ENCODE measurements around the gene SFI1.

- TF ChIP-seq, protein P1, sequence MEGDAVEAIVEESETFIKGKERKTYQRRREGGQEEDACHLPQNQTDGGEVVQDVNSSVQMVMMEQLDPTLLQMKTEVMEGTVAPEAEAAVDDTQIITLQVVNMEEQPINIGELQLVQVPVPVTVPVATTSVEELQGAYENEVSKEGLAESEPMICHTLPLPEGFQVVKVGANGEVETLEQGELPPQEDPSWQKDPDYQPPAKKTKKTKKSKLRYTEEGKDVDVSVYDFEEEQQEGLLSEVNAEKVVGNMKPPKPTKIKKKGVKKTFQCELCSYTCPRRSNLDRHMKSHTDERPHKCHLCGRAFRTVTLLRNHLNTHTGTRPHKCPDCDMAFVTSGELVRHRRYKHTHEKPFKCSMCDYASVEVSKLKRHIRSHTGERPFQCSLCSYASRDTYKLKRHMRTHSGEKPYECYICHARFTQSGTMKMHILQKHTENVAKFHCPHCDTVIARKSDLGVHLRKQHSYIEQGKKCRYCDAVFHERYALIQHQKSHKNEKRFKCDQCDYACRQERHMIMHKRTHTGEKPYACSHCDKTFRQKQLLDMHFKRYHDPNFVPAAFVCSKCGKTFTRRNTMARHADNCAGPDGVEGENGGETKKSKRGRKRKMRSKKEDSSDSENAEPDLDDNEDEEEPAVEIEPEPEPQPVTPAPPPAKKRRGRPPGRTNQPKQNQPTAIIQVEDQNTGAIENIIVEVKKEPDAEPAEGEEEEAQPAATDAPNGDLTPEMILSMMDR (tag by site-specific recombination; IDR thresholded peaks at IDR 0.05): no peak
- TF ChIP-seq, protein P2, sequence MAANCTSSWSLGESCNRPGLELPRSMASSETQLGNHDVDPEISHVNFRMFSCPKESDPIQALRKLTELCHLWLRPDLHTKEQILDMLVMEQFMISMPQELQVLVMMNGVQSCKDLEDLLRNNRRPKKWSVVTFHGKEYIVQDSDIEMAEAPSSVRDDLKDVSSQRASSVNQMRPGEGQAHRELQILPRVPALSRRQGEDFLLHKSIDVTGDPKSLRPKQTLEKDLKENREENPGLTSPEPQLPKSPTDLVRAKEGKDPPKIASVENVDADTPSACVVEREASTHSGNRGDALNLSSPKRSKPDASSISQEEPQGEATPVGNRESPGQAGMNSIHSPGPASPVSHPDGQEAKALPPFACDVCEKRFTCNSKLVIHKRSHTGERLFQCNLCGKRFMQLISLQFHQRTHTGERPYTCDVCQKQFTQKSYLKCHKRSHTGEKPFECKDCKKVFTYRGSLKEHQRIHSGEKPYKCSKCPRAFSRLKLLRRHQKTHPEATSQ (tag by site-specific recombination; IDR thresholded peaks at IDR 0.05): no peak
These were observed 34.5 kb downstream of the SFI1 start for GRCh38 chr22:31530823-31531195.
